GM21526 (cell line): Measurements from ENCODE around the gene CCDC9B.
A peak's percentile ranks its signal among the peaks of the same experiment; 100 is the strongest.

Experiments
- ATAC-seq: cut with Tn5 transposase; IDR thresholded peaks from one replicate; pipeline ENCODE4 v1.9.1; 2021; ENCODE audit warnings: moderate library complexity; ENCODE audit not compliant: unreplicated experiment, low FRiP score

CCDC9B gene

GRCh38 chr15:40331637-40332036 is 9.1 kb downstream of the CCDC9B start:
- no peak for ATAC-seq

GRCh38 chr15:40331026-40331425 is 9.7 kb downstream of the CCDC9B start:
- ATAC-seq = no peak

GRCh38 chr15:40330368-40330836 is 10.3 kb downstream of the CCDC9B start:
- no peak for ATAC-seq

GRCh38 chr15:40329804-40330203 is 10.9 kb downstream of the CCDC9B start:
- no peak for ATAC-seq

GRCh38 chr15:40328751-40329150 is 12.0 kb downstream of the CCDC9B start:
- ATAC-seq = no peak

GRCh38 chr15:40328176-40328575 is 12.6 kb downstream of the CCDC9B start:
- ATAC-seq = no peak

- no peak for ATAC-seq
Observed at GRCh38 chr15:40327457-40327856, 13.3 kb downstream of the CCDC9B start.

- ATAC-seq = no peak
Observed at GRCh38 chr15:40325700-40326099, 15.0 kb downstream of the CCDC9B start.

- no peak for ATAC-seq
Observed at GRCh38 chr15:40325188-40325587, 15.6 kb downstream of the CCDC9B start.

GRCh38 chr15:40323953-40324937 is 16.5 kb downstream of the CCDC9B start:
- ATAC-seq = peak; percentile 3

- peak; percentile 80 for ATAC-seq
Observed at GRCh38 chr15:40323239-40323952, 17.3 kb downstream of the CCDC9B start, which contains the start of gene INAFM2. Gene INAFM2, plus strand, starts transcription at chr15:40323692. Its CDS starts 364 bp downstream, at chr15:40324056.

- ATAC-seq = no peak
Observed at GRCh38 chr15:40322531-40323238, 18.1 kb downstream of the CCDC9B start.

GRCh38 chr15:40320931-40321371 is 19.8 kb downstream of the CCDC9B start:
- ATAC-seq = no peak

- no peak for ATAC-seq
Observed at GRCh38 chr15:40320409-40320808, 20.3 kb downstream of the CCDC9B start.

GRCh38 chr15:40317580-40317979 is 23.2 kb downstream of the CCDC9B start:
- no peak for ATAC-seq

GRCh38 chr15:40316931-40317330 is 23.8 kb downstream of the CCDC9B start:
- ATAC-seq = no peak

- no peak for ATAC-seq
Observed at GRCh38 chr15:40314723-40315276, 25.9 kb downstream of the CCDC9B start.

GRCh38 chr15:40313531-40314398 is 27.0 kb downstream of the CCDC9B start:
- no peak for ATAC-seq
